HG03103 (cell line): Measurements from ENCODE around the gene MAPRE3.

ENCODE experiments used
- ATAC-seq: cut with Tn5 transposase; IDR thresholded peaks from one replicate; pipeline ENCODE4 v1.9.1; 2021; ENCODE audit warnings: low read depth; ENCODE audit not compliant: unreplicated experiment

MAPRE3 gene

GRCh38 chr2:26946841-26947784 lies 23.3 kb upstream of the MAPRE3 start:
- no peak for ATAC-seq

GRCh38 chr2:26948800-26949199 lies 21.6 kb upstream of the MAPRE3 start:
- no peak for ATAC-seq

GRCh38 chr2:26950246-26950645 lies 20.2 kb upstream of the MAPRE3 start:
- no peak for ATAC-seq

- ATAC-seq: no peak
These were observed 19.2 kb upstream of the MAPRE3 start for GRCh38 chr2:26951236-26951635.

GRCh38 chr2:26952374-26952773 lies 18.1 kb upstream of the MAPRE3 start:
- ATAC-seq: no peak

GRCh38 chr2:26954135-26954534 lies 16.3 kb upstream of the MAPRE3 start:
- ATAC-seq: no peak

- ATAC-seq: no peak
These were observed 13.4 kb upstream of the MAPRE3 start for GRCh38 chr2:26957041-26957440.

GRCh38 chr2:26957534-26957933 lies 12.9 kb upstream of the MAPRE3 start:
- ATAC-seq: no peak

- no peak for ATAC-seq
These were observed 11.1 kb upstream of the MAPRE3 start for GRCh38 chr2:26959331-26959730.

GRCh38 chr2:26964446-26965130 lies 5.8 kb upstream of the MAPRE3 start:
- no peak for ATAC-seq

- ATAC-seq: no peak
These were observed 2.4 kb upstream of the MAPRE3 start for GRCh38 chr2:26968001-26968400.

GRCh38 chr2:26969077-26969844 lies 1.2 kb upstream of the MAPRE3 start:
- ATAC-seq: no peak

GRCh38 chr2:26970928-26971627 lies 641 bp downstream of the MAPRE3 start:
- ATAC-seq: no peak

GRCh38 chr2:26971911-26972786 lies 1.7 kb downstream of the MAPRE3 start:
- ATAC-seq: no peak

- ATAC-seq: no peak
These were observed 3.9 kb downstream of the MAPRE3 start for GRCh38 chr2:26974352-26974751.

- ATAC-seq: no peak
These were observed 4.7 kb downstream of the MAPRE3 start for GRCh38 chr2:26975102-26975501.

GRCh38 chr2:26975656-26976055 lies 5.2 kb downstream of the MAPRE3 start:
- ATAC-seq: no peak

- ATAC-seq: no peak
These were observed 5.8 kb downstream of the MAPRE3 start for GRCh38 chr2:26976237-26976636.

GRCh38 chr2:26977012-26977411 lies 6.6 kb downstream of the MAPRE3 start:
- ATAC-seq: no peak
